ENCODE data around the gene TRAF3IP3.

GRCh38 chr1:209827384-209828262 is 71.8 kb downstream of the TRAF3IP3 start, which contains the start of gene UTP25:
- peak; percentile 55 to 90 (median 71) for TF ChIP-seq CTCF (IDR thresholded peaks at IDR 0.05)
- TF ChIP-seq POLR2A (IDR thresholded peaks at IDR 0.05), result peak in 1 of 2 donors; percentile 62
